Fibroblast of lung (primary cell): Measurements from ENCODE around the gene CDH4. TPM values are rescaled to one million over a fixed set of nuclear protein-coding genes. Genes with fewer than 3 reads are reported as not detected.

Experiments used
- DNase-seq, 2 donors: peaks; one replicate each; pipeline versions ENCODE4 v3.0.0 to v3.0.0-alpha.2; 2010; ENCODE audit warnings: low read depth in 2 of 2
- H2AFZ ChIP-seq: 2 replicates; pipeline ENCODE4 v1.5.1; 2012; ENCODE audit warnings: low read length, control low read depth, inconsistent platforms
- H3K27ac ChIP-seq: 2 replicates; pipeline ENCODE4 v1.5.1; 2011; ENCODE audit warnings: low read length, control low read depth; ENCODE audit not compliant: insufficient read depth
- H3K27me3 ChIP-seq: 2 replicates; pipeline ENCODE4 v1.5.1; 2011; ENCODE audit warnings: mild to moderate bottlenecking, low read length; ENCODE audit not compliant: control insufficient read depth, insufficient read depth
- H3K36me3 ChIP-seq: 2 replicates; pipeline ENCODE4 v1.5.1; 2011; ENCODE audit warnings: low read length; ENCODE audit not compliant: control insufficient read depth, insufficient read depth
- H3K4me1 ChIP-seq: 2 replicates; pipeline ENCODE4 v1.5.1; 2011; ENCODE audit warnings: low read length; ENCODE audit not compliant: control insufficient read depth, insufficient read depth; ENCODE audit errors: extremely low read depth
- H3K4me2 ChIP-seq: 2 replicates; pipeline ENCODE4 v1.5.1; 2011; ENCODE audit warnings: low read length, control low read depth; ENCODE audit not compliant: insufficient read depth; ENCODE audit errors: extremely low read depth
- H3K4me3 ChIP-seq, 4 experiments: fragments of 200-600 bp in 1 of 4; sonication (generic) in 1 of 4; replicated peaks in 1 of 4; 2 replicates each; pipeline ENCODE4 v1.5.1; 2011 to 2016; ENCODE audit warnings: low read length in 4 of 4, low read depth in 3 of 4, mild to moderate bottlenecking in 3 of 4, control low read depth in 2 of 4, inconsistent platforms in 1 of 4, mixed read lengths in 1 of 4; ENCODE audit not compliant: insufficient read depth in 1 of 4; ENCODE audit errors: control extremely low read depth in 1 of 4
- H3K79me2 ChIP-seq: 2 replicates; pipeline ENCODE4 v1.5.1; 2012; ENCODE audit warnings: mild to moderate bottlenecking, low read length, inconsistent platforms; ENCODE audit not compliant: control insufficient read depth, insufficient read depth
- H3K9ac ChIP-seq: 2 replicates; pipeline ENCODE4 v1.5.1; 2011; ENCODE audit warnings: mild to moderate bottlenecking, low read length, control low read depth; ENCODE audit not compliant: insufficient read depth
- H3K9me3 ChIP-seq: 2 replicates; pipeline ENCODE4 v1.5.1; 2012; ENCODE audit warnings: low read depth, low read length; ENCODE audit not compliant: control insufficient read depth, insufficient read depth
- H4K20me1 ChIP-seq: 2 replicates; pipeline ENCODE4 v1.5.1; 2011; ENCODE audit warnings: low read length; ENCODE audit not compliant: control insufficient read depth, insufficient read depth; ENCODE audit errors: extremely low read depth
- CTCF ChIP-seq, 2 donors: IDR thresholded peaks in 1 of 2; conservative IDR thresholded peaks in 1 of 2; 1 replicate in 1 of 2; 2 replicates in 1 of 2; pipeline ENCODE4 v1.5.1; 2011 to 2012; ENCODE audit warnings: low read length in 2 of 2, control low read depth in 1 of 2, inconsistent platforms in 1 of 2, low read depth in 1 of 2, mild to moderate bottlenecking in 1 of 2
- EZH2 ChIP-seq: IDR thresholded peaks from 2 replicates; pipeline ENCODE4 v1.5.1; 2012; ENCODE audit warnings: low read length, control low read depth, mild to moderate bottlenecking; ENCODE audit errors: missing control alignments
- polyA plus RNA-seq, 2 donors: library from polyadenylated mRNA; depleted of rRNA in 1 of 2; stranded (reverse) in 1 of 2; unstranded in 1 of 2; fragments of >200 nt; gene quantifications; 2 replicates each; pipeline ENCODE4 v1.2.1, GENCODE V29; 2011 to 2012; ENCODE audit warnings: missing spikeins in 1 of 2
- total RNA-seq: library from RNA; depleted of rRNA; stranded (reverse); fragments of >200 nt; gene quantifications from 2 replicates; pipeline ENCODE4 v1.2.1, GENCODE V29; 2014

Gene CDH4
- total and polyA plus RNA-seq, 2 donors (not counting 1 experiment from before 2014, with no cell fraction given), result 4.8 to 6.8 TPM

- Histone ChIP-seq H2AFZ (no peak overlapping the region), H3K4me1 (no peaks in the 10 kb centered on the region), H3K9me3 (no peaks in the 10 kb centered on the region), H3K9ac (no peak overlapping the region), H3K79me2 (no peaks in the 10 kb centered on the region), H3K36me3 (no peaks in the 10 kb centered on the region), H3K27ac (no peak overlapping the region), H4K20me1 (no peaks in the 10 kb centered on the region), H3K27me3 (no peaks in the 10 kb centered on the region), H3K4me2 (no peak overlapping the region), H3K4me3 (no peak overlapping the region)
- TF ChIP-seq EZH2, result no peak
- TF ChIP-seq CTCF (conservative IDR thresholded peaks at IDR 0.05 in 1 of 2, IDR thresholded peaks at IDR 0.05 in 1 of 2; ENCODE audit: low read depth in 1 of 2, low read length in 2 of 2), result no peak
- no peak for DNase-seq
Observed at GRCh38 chr20:61667056-61667792, 415.2 kb downstream of the CDH4 start.

- Histone ChIP-seq H4K20me1 (no peaks in the 10 kb centered on the region), H3K4me2 (no peak overlapping the region), H3K36me3 (no peaks in the 10 kb centered on the region), H3K9ac (no peak overlapping the region), H3K27me3 (no peaks in the 10 kb centered on the region), H2AFZ (no peak overlapping the region), H3K9me3 (no peaks in the 10 kb centered on the region), H3K4me3 (no peak overlapping the region), H3K4me1 (no peaks in the 10 kb centered on the region), H3K79me2 (no peaks in the 10 kb centered on the region), H3K27ac (no peak overlapping the region)
- no peak for DNase-seq
- TF ChIP-seq CTCF (conservative IDR thresholded peaks at IDR 0.05 in 1 of 2, IDR thresholded peaks at IDR 0.05 in 1 of 2; ENCODE audit: low read depth in 1 of 2, low read length in 2 of 2) (no peak), EZH2 (no peak)
Observed at GRCh38 chr20:61668065-61668650, 416.1 kb downstream of the CDH4 start.

- no peak for DNase-seq
- Histone ChIP-seq H3K4me1 (no peaks in the 10 kb centered on the region), H3K9me3 (no peaks in the 10 kb centered on the region), H3K79me2 (no peaks in the 10 kb centered on the region), H3K36me3 (no peaks in the 10 kb centered on the region), H3K27ac (no peak overlapping the region), H3K27me3 (no peaks in the 10 kb centered on the region), H3K4me2 (no peak overlapping the region), H3K9ac (no peak overlapping the region), H3K4me3 (no peak overlapping the region), H2AFZ (no peak overlapping the region), H4K20me1 (no peaks in the 10 kb centered on the region)
- no peak for TF ChIP-seq CTCF (conservative IDR thresholded peaks at IDR 0.05 in 1 of 2, IDR thresholded peaks at IDR 0.05 in 1 of 2; ENCODE audit: low read depth in 1 of 2, low read length in 2 of 2)
- TF ChIP-seq EZH2, result no peak
Observed at GRCh38 chr20:61668771-61669503, 416.9 kb downstream of the CDH4 start.
